Naive B cell (primary cell): ENCODE data around the gene CHCHD6. TPM values are rescaled to one million over a fixed set of nuclear protein-coding genes. Genes with fewer than 3 reads are reported as not detected.

ENCODE experiments used
- ATAC-seq, 2 donors: fragments of 150-1000 bp; cut with Tn5 transposase; 2 replicates each; pipeline ENCODE4 v1.10.0; 2021; ENCODE audit warnings: low read depth in 2 of 2, mild to moderate bottlenecking in 2 of 2, moderate library complexity in 2 of 2
- DNase-seq: peaks from one replicate; pipeline ENCODE4 v3.0.0; 2022
- H3K27ac Mint-ChIP-seq, 6 donors: one replicate each; pipeline ENCODE4 v1.8.0; 2020 to 2022; ENCODE audit warnings: mild to moderate bottlenecking in 6 of 6, mixed read lengths in 6 of 6, moderate library complexity in 5 of 6, inconsistent platforms in 2 of 6
- H3K27me3 Mint-ChIP-seq, 3 donors: one replicate each; pipeline ENCODE4 v1.8.0; 2021 to 2022; ENCODE audit warnings: mixed read lengths in 3 of 3, mild to moderate bottlenecking in 1 of 3
- H3K36me3 Mint-ChIP-seq, 2 donors: one replicate each; pipeline ENCODE4 v1.8.0; 2020 to 2022; ENCODE audit warnings: mixed read lengths in 2 of 2, inconsistent platforms in 1 of 2, mild to moderate bottlenecking in 1 of 2
- H3K4me1 Mint-ChIP-seq, 3 donors: one replicate each; pipeline ENCODE4 v1.8.0; 2020 to 2022; ENCODE audit warnings: mixed read lengths in 3 of 3, inconsistent platforms in 1 of 3, mild to moderate bottlenecking in 1 of 3, moderate library complexity in 1 of 3
- H3K4me3 Mint-ChIP-seq, 8 donors: one replicate each; pipeline ENCODE4 v1.8.0; 2020 to 2022; ENCODE audit warnings: mild to moderate bottlenecking in 8 of 8, mixed read lengths in 8 of 8, moderate library complexity in 8 of 8, inconsistent platforms in 2 of 8
- H3K9me3 Mint-ChIP-seq, 7 donors: one replicate each; pipeline ENCODE4 v1.8.0; 2020 to 2022; ENCODE audit warnings: mixed read lengths in 7 of 7, mild to moderate bottlenecking in 5 of 7, inconsistent platforms in 2 of 7, moderate library complexity in 1 of 7
- polyA plus RNA-seq, 6 donors: library from polyadenylated mRNA; unstranded; fragments of 300-500 nt; fragmentation: Illumina TruSeq; gene quantifications; one replicate each; pipeline ENCODE4 v1.2.3, GENCODE V29; 2021; ENCODE audit warnings: low read depth in 6 of 6

Gene CHCHD6
- polyA plus RNA-seq, 6 donors from 2014 or later, result 8.7 to 16.3 (median 11.1) TPM

DNA sequence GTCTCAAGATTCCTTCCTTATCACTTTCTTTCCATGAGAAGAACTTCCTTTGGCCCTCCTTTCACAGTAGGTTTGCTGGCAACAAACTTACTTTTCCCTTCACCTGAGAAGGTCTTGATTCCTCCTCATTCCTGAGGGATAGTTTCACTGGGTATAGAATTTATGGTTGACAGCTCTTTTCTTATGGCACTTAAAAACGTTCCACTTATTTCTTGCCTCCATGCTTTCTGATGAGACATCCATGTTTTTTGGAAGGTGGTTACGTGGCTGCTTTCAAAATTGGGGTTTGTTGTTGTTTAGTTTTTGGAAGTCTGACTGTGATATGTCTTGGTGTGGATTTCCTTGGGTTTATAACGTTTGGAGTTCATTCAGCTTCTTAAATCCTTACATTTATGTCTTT lies 270.7 kb downstream of the CHCHD6 start:
- ATAC-seq, result no peak
- no peak overlapping the region for H3K4me3 Mint-ChIP-seq

DNA sequence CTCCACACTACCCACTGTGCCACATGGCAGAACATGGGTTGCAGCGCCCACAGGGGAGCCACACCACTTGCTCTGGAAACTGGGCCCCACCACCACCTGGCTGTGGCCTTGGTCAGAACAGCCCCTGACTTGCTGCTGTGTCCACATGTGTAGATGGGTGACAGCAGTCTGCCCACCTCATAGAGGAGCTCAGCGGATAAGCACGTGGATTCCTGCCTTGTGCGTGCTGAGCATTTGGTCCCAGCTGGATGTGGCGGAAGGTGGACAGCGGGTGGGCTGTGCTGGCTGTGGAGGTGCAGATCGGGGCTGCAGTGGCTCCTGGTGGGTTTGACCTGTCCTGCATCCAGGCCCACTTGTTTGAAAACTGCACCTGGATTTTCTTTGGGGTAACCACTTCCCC lies 272.9 kb downstream of the CHCHD6 start:
- H3K4me3 Mint-ChIP-seq, result peak overlapping the region in 1 of 8 donors; percentile 21
- peaks cover 16 to 17% of the 10 kb centered on the region in 2 donors for H3K36me3 Mint-ChIP-seq
- peaks cover 5 to 28% (median 20%) of the 10 kb centered on the region in 7 donors for H3K9me3 Mint-ChIP-seq
- H3K27ac Mint-ChIP-seq, result no peak overlapping the region
- H3K4me1 Mint-ChIP-seq, result peaks cover 7 to 19% (median 7%) of the 10 kb centered on the region in 3 donors
- H3K27me3 Mint-ChIP-seq, result peaks cover 16 to 49% (median 30%) of the 10 kb centered on the region in 3 donors
- ATAC-seq (no peak), DNase-seq (no peak)

More for the DNA sequence above, 270.7 kb downstream of the CHCHD6 start:
- peaks cover 16 to 17% of the 10 kb centered on the region in 2 donors for H3K36me3 Mint-ChIP-seq
- DNase-seq, result no peak
- peaks cover 12 to 52% (median 30%) of the 10 kb centered on the region in 3 donors for H3K27me3 Mint-ChIP-seq
- no peak overlapping the region for H3K27ac Mint-ChIP-seq
- peaks cover 5 to 28% (median 20%) of the 10 kb centered on the region in 7 donors for H3K9me3 Mint-ChIP-seq
- H3K4me1 Mint-ChIP-seq, result peaks cover 0 to 2% (median 0%) of the 10 kb centered on the region in 3 donors

DNA sequence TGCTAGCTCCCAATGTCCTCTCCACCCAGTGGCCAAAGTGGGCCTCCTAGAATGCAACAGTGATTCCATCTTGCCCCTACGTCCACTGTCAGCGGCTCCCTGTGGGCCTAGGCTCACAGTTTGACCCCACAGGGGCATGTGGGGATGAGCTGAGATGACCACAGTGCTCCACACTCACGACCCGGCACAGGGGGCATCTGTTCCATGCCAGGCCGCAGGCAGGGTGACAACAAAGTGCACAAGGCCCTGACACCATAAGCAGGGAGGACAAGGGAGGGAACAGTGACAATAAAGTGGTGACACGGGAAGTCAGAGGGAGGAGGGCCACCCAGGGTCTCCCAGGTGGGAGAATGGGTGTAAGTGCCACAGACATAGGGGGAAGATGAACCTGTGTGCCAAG lies 273.8 kb downstream of the CHCHD6 start:
- DNase-seq, result no peak
- H3K36me3 Mint-ChIP-seq, result peaks cover 16 to 17% of the 10 kb centered on the region in 2 donors
- no peak overlapping the region for H3K27ac Mint-ChIP-seq
- no peak for ATAC-seq
- peaks cover 11 to 24% (median 12%) of the 10 kb centered on the region in 3 donors for H3K4me1 Mint-ChIP-seq
- H3K9me3 Mint-ChIP-seq, result peaks cover 5 to 28% (median 20%) of the 10 kb centered on the region in 7 donors
- no peak overlapping the region for H3K4me3 Mint-ChIP-seq
- peaks cover 16 to 47% (median 30%) of the 10 kb centered on the region in 3 donors for H3K27me3 Mint-ChIP-seq

- ATAC-seq (no peak), DNase-seq (no peak)
- H3K4me1 Mint-ChIP-seq, result peaks cover 11 to 24% (median 12%) of the 10 kb centered on the region in 3 donors
- H3K27me3 Mint-ChIP-seq, result peaks cover 16 to 42% (median 30%) of the 10 kb centered on the region in 3 donors
- H3K27ac Mint-ChIP-seq, result no peak overlapping the region
- H3K4me3 Mint-ChIP-seq, result peak overlapping the region in 2 of 8 donors; percentile 11 to 76
- H3K36me3 Mint-ChIP-seq, result peaks cover 16 to 17% of the 10 kb centered on the region in 2 donors
- peaks cover 5 to 28% (median 20%) of the 10 kb centered on the region in 7 donors for H3K9me3 Mint-ChIP-seq
These were observed 274.3 kb downstream of the CHCHD6 start for GRCh38 chr3:126978291-126978690.

DNA sequence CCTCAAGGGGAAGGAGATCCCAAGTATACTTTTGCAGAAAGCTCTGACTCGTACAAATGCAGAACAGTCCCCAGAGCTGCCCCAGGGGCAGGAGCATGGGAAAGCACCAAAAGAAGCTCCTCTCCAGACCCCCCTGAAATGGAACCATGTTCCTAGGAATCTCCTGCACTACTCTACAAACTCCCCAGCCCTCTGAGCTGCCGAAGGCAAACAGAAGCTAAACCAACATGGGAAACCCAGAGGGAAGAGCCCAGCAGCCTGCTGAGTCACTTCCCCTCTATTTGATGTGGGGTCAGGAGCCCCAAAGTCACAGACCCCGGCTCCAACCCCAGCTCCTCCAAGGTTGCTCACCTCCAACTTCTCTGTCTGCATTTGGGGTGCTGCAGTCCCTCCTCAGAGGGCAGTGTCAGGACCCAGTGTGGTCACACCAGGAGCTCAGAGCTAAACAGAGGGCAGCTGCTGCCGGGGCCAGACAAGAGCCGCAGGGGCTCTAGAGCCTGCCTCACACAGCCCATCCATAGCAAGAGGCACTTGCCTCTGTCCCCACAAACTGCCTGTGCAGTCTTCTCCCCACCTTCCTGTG lies 275.1 kb downstream of the CHCHD6 start:
- Mint-ChIP-seq H3K9me3 (peaks cover 5 to 21% (median 13%) of the 10 kb centered on the region in 7 donors), H3K27ac (peak overlapping the region in 3 of 6 donors; percentile 60 to 96 (median 93)), H3K4me1 (peaks cover 11 to 24% (median 12%) of the 10 kb centered on the region in 3 donors), H3K36me3 (peaks cover 13 to 14% of the 10 kb centered on the region in 2 donors), H3K4me3 (no peak overlapping the region), H3K27me3 (peaks cover 16 to 37% (median 27%) of the 10 kb centered on the region in 3 donors)
- ATAC-seq (no peak), DNase-seq (no peak)

DNA sequence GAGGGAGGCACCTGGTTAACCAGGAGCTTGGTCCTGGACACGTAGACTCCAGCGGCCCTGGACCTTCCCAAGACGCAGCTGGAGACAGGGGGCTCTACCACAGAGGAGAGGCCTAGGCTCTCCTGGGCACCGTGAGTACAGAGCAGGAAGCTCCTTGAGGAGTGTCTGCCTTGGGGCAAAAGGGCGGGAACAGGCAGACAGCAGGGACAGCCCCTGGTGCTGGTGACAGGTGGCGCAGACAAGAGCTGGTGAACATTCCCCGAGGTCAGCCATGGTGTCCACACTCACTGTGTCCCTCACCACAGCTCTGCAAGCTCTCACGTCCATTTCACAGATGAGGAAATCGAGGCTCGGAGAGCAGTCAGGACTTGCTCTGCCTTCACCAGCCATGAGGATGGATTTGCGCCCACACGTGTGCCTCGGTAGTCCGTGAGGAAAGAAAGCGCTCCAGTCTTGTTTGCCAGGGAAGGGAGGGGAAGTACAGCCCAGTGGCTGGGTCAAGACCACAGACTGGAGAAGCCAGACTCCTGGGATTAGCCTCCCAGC lies 276.3 kb downstream of the CHCHD6 start:
- peaks cover 0 to 9% (median 3%) of the 10 kb centered on the region in 7 donors for H3K9me3 Mint-ChIP-seq
- no peak for ATAC-seq
- peaks cover 16 to 25% (median 23%) of the 10 kb centered on the region in 3 donors for H3K27me3 Mint-ChIP-seq
- DNase-seq, result no peak
- peaks cover 11 to 24% (median 12%) of the 10 kb centered on the region in 3 donors for H3K4me1 Mint-ChIP-seq
- peak overlapping the region in 5 of 8 donors; percentile 6 to 68 (median 47) for H3K4me3 Mint-ChIP-seq
- peak overlapping the region in 5 of 6 donors; percentile 33 to 99 (median 83) for H3K27ac Mint-ChIP-seq
- H3K36me3 Mint-ChIP-seq, result peaks cover under 1 to 2% of the 10 kb centered on the region in 2 donors

GRCh38 chr3:126982126-126982470 lies 278.1 kb downstream of the CHCHD6 start:
- Mint-ChIP-seq H3K4me1 (peaks cover 13 to 25% (median 13%) of the 10 kb centered on the region in 3 donors), H3K9me3 (no peaks in the 10 kb centered on the region), H3K4me3 (peak overlapping the region; percentile 77 to 96 (median 92)), H3K27ac (peak overlapping the region; percentile 96 to 99 (median 99)), H3K36me3 (no peaks in the 10 kb centered on the region), H3K27me3 (peaks cover 16 to 25% (median 23%) of the 10 kb centered on the region in 3 donors)
- DNase-seq (peak; percentile 85), ATAC-seq (peak; percentile 72 to 76)

GRCh38 chr3:126982471-126983175 lies 278.6 kb downstream of the CHCHD6 start, which contains the start of gene PLXNA1:
Gene PLXNA1 (plus strand): TSS chr3:126983115. CDS start chr3:126988594, 5,479 bp downstream.
- Mint-ChIP-seq H3K9me3 (no peaks in the 10 kb centered on the region), H3K4me3 (peak within 1 kb of the TSS; percentile 77 to 96 (median 92)), H3K4me1 (peaks cover 16 to 29% (median 18%) of the 10 kb centered on the region in 3 donors), H3K27me3 (peaks cover 16 to 25% (median 23%) of the 10 kb centered on the region in 3 donors), H3K36me3 (no peaks in the 10 kb centered on the region), H3K27ac (peak within 1 kb of the TSS; percentile 96 to 99 (median 99))
- ATAC-seq (peak; percentile 63 to 68), DNase-seq (peak; percentile 91)

DNA sequence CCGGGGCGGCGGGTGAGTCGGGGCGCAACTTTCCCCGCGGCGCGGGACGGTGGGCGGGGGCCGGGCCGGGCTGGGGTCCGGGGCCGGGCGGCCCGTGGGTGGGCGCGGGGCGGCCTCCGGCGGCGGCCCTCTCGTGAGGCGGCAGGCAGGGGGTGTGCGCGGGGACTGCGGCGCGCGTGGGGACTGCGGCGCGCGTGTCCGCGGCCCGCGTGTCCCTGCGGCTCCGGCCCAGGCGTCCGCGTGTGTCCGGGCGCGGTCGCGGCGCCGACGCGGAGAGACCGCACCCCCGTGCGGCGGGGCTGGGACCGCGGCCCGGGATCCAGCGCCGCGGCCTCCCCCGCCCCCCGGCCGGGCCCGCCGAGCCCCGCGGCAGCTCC lies 279.2 kb downstream of the CHCHD6 start:
- Mint-ChIP-seq H3K36me3 (no peaks in the 10 kb centered on the region), H3K4me3 (no peak overlapping the region), H3K4me1 (peaks cover 16 to 32% (median 18%) of the 10 kb centered on the region in 3 donors), H3K9me3 (no peaks in the 10 kb centered on the region), H3K27me3 (peaks cover 14 to 23% (median 16%) of the 10 kb centered on the region in 3 donors), H3K27ac (no peak overlapping the region)
- DNase-seq (no peak), ATAC-seq (no peak)

- H3K36me3 Mint-ChIP-seq, result no peaks in the 10 kb centered on the region
- ATAC-seq (no peak), DNase-seq (peak; percentile 36)
- H3K4me1 Mint-ChIP-seq, result peaks cover 16 to 32% (median 18%) of the 10 kb centered on the region in 3 donors
- H3K4me3 Mint-ChIP-seq, result peak overlapping the region in 7 of 8 donors; percentile 5 to 80 (median 61)
- H3K9me3 Mint-ChIP-seq, result no peaks in the 10 kb centered on the region
- H3K27ac Mint-ChIP-seq, result peak overlapping the region in 3 of 6 donors; percentile 50 to 71 (median 66)
- H3K27me3 Mint-ChIP-seq, result peaks cover 10 to 18% (median 11%) of the 10 kb centered on the region in 3 donors
These were observed 279.8 kb downstream of the CHCHD6 start for GRCh38 chr3:126983653-126984390.

- ATAC-seq (no peak), DNase-seq (no peak)
- H3K4me3 Mint-ChIP-seq, result peak overlapping the region; percentile 55 to 88 (median 68)
- H3K27me3 Mint-ChIP-seq, result peaks cover 5 to 11% (median 10%) of the 10 kb centered on the region in 3 donors
- H3K27ac Mint-ChIP-seq, result peak overlapping the region in 2 of 6 donors; percentile 52 to 71
- H3K4me1 Mint-ChIP-seq, result peaks cover 16 to 32% (median 18%) of the 10 kb centered on the region in 3 donors
- H3K9me3 Mint-ChIP-seq, result no peaks in the 10 kb centered on the region
- H3K36me3 Mint-ChIP-seq, result no peaks in the 10 kb centered on the region
These were observed 280.5 kb downstream of the CHCHD6 start for GRCh38 chr3:126984391-126985131.
